Stimulated activated naive CD8-positive, alpha-beta T cell treated with anti-CD3 and anti-CD28 coated beads, Interleukin-15, Interleukin-2, amounts not matched to agents 100 ng/mL and 50 ng/mL, for 24 hours (primary cell): ENCODE results near the gene HNRNPA1.
"Not testable (repeated sequence)": the region's sequence is repeated elsewhere in the genome, so short reads cannot be mapped to it uniquely, and the experiment has no call there.

Source experiments
- H3K27ac Mint-ChIP-seq: one replicate; pipeline ENCODE4 v1.8.0; 2021; ENCODE audit warnings: mild to moderate bottlenecking, mixed read lengths
- H3K27me3 Mint-ChIP-seq: one replicate; pipeline ENCODE4 v1.8.0; 2021; ENCODE audit warnings: mixed read lengths
- H3K36me3 Mint-ChIP-seq: one replicate; pipeline ENCODE4 v1.8.0; 2021; ENCODE audit warnings: low read depth, mixed read lengths
- H3K4me1 Mint-ChIP-seq: one replicate; pipeline ENCODE4 v1.8.0; 2021; ENCODE audit warnings: low read depth, mixed read lengths
- H3K4me3 Mint-ChIP-seq: one replicate; pipeline ENCODE4 v1.8.0; 2021; ENCODE audit warnings: mild to moderate bottlenecking, mixed read lengths
- H3K9me3 Mint-ChIP-seq: one replicate; pipeline ENCODE4 v1.8.0; 2021; ENCODE audit warnings: mixed read lengths

Gene HNRNPA1

GRCh38 chr12:54300225-54300731 lies 19.8 kb downstream of the HNRNPA1 start:
- peak overlapping the region; percentile 26 for H3K4me3 Mint-ChIP-seq
- H3K4me1 Mint-ChIP-seq: peaks cover 35% of the 10 kb centered on the region
- no peak overlapping the region for H3K27ac Mint-ChIP-seq
- H3K27me3 Mint-ChIP-seq: peaks cover 58% of the 10 kb centered on the region
- no peaks in the 10 kb centered on the region for H3K36me3 Mint-ChIP-seq
- H3K9me3 Mint-ChIP-seq: no peaks in the 10 kb centered on the region

GRCh38 chr12:54300732-54301427 lies 20.4 kb downstream of the HNRNPA1 start, which contains the start of gene NFE2:
NFE2 (minus strand) TSS chr12:54301015; CDS start chr12:54295248, 5,767 bp downstream.
- Mint-ChIP-seq H3K27ac (no peak within 1 kb of the TSS), H3K27me3 (peaks cover 58% of the 10 kb centered on the region), H3K9me3 (no peaks in the 10 kb centered on the region), H3K4me3 (peak within 1 kb of the TSS; percentile 26), H3K4me1 (peaks cover 35% of the 10 kb centered on the region), H3K36me3 (no peaks in the 10 kb centered on the region)

- Mint-ChIP-seq H3K9me3 (no peaks in the 10 kb centered on the region), H3K4me3 (no peak overlapping the region), H3K27me3 (peaks cover 58% of the 10 kb centered on the region), H3K27ac (no peak overlapping the region), H3K36me3 (no peaks in the 10 kb centered on the region), H3K4me1 (peaks cover 35% of the 10 kb centered on the region)
Measured at GRCh38 chr12:54301428-54302048, 21.0 kb downstream of the HNRNPA1 start.

GRCh38 chr12:54303640-54304039 lies 23.1 kb downstream of the HNRNPA1 start:
- Mint-ChIP-seq H3K9me3 (no peaks in the 10 kb centered on the region), H3K27ac (no peak overlapping the region), H3K4me3 (no peak overlapping the region), H3K36me3 (no peaks in the 10 kb centered on the region), H3K4me1 (peaks cover 37% of the 10 kb centered on the region), H3K27me3 (peaks cover 53% of the 10 kb centered on the region)

- H3K9me3 Mint-ChIP-seq: no peaks in the 10 kb centered on the region
- no peaks in the 10 kb centered on the region for H3K36me3 Mint-ChIP-seq
- no peak overlapping the region for H3K4me3 Mint-ChIP-seq
- peaks cover 37% of the 10 kb centered on the region for H3K4me1 Mint-ChIP-seq
- H3K27me3 Mint-ChIP-seq: peaks cover 47% of the 10 kb centered on the region
- no peak overlapping the region for H3K27ac Mint-ChIP-seq
Measured at GRCh38 chr12:54304187-54304810, 23.8 kb downstream of the HNRNPA1 start.

- no peaks in the 10 kb centered on the region for H3K36me3 Mint-ChIP-seq
- H3K4me3 Mint-ChIP-seq: no peak overlapping the region
- H3K4me1 Mint-ChIP-seq: peaks cover 22% of the 10 kb centered on the region
- H3K27me3 Mint-ChIP-seq: peaks cover 23% of the 10 kb centered on the region
- H3K9me3 Mint-ChIP-seq: no peaks in the 10 kb centered on the region
- no peak overlapping the region for H3K27ac Mint-ChIP-seq
Measured at GRCh38 chr12:54306925-54307741, 26.6 kb downstream of the HNRNPA1 start.

GRCh38 chr12:54311051-54311450 lies 30.5 kb downstream of the HNRNPA1 start:
- H3K27me3 Mint-ChIP-seq: no peaks in the 10 kb centered on the region
- H3K27ac Mint-ChIP-seq: no peak overlapping the region
- H3K4me3 Mint-ChIP-seq: no peak overlapping the region
- H3K4me1 Mint-ChIP-seq: peaks cover 8% of the 10 kb centered on the region
- H3K9me3 Mint-ChIP-seq: no peaks in the 10 kb centered on the region
- no peaks in the 10 kb centered on the region for H3K36me3 Mint-ChIP-seq

- not testable (repeated sequence) for H3K9me3 Mint-ChIP-seq, H3K27ac Mint-ChIP-seq, H3K4me3 Mint-ChIP-seq, H3K4me1 Mint-ChIP-seq, H3K36me3 Mint-ChIP-seq, H3K27me3 Mint-ChIP-seq
Measured at GRCh38 chr12:54312309-54312708, 31.8 kb downstream of the HNRNPA1 start.

GRCh38 chr12:54321363-54321762 lies 40.8 kb downstream of the HNRNPA1 start:
- peaks cover 16% of the 10 kb centered on the region for H3K4me1 Mint-ChIP-seq
- no peak overlapping the region for H3K4me3 Mint-ChIP-seq
- H3K36me3 Mint-ChIP-seq: no peaks in the 10 kb centered on the region

GRCh38 chr12:54324617-54325441 lies 44.3 kb downstream of the HNRNPA1 start, which contains the start of gene COPZ1:
COPZ1 (plus strand) TSS chr12:54325131; CDS start chr12:54325164, 33 bp downstream.
- H3K9me3 Mint-ChIP-seq: no peaks in the 10 kb centered on the region

More at GRCh38 chr12:54321363-54321762, 40.8 kb downstream of the HNRNPA1 start:
- H3K27me3 Mint-ChIP-seq: no peaks in the 10 kb centered on the region
- H3K27ac Mint-ChIP-seq: no peak overlapping the region
- no peaks in the 10 kb centered on the region for H3K9me3 Mint-ChIP-seq

GRCh38 chr12:54325442-54326109 lies 45.0 kb downstream of the HNRNPA1 start:
- Mint-ChIP-seq H3K4me1 (peaks cover 45% of the 10 kb centered on the region), H3K4me3 (peak overlapping the region; percentile 100), H3K27ac (peak overlapping the region; percentile 98)
- H3K36me3 Mint-ChIP-seq, H3K9me3 Mint-ChIP-seq, H3K27me3 Mint-ChIP-seq: not testable (repeated sequence)

More at GRCh38 chr12:54324617-54325441, 44.3 kb downstream of the HNRNPA1 start, which contains the start of gene COPZ1:
- H3K27me3 Mint-ChIP-seq: no peaks in the 10 kb centered on the region
- peak within 1 kb of the TSS; percentile 100 for H3K4me3 Mint-ChIP-seq
- peaks cover 37% of the 10 kb centered on the region for H3K4me1 Mint-ChIP-seq
- no peaks in the 10 kb centered on the region for H3K36me3 Mint-ChIP-seq
- peak within 1 kb of the TSS; percentile 98 for H3K27ac Mint-ChIP-seq

- H3K9me3 Mint-ChIP-seq: no peaks in the 10 kb centered on the region
- H3K36me3 Mint-ChIP-seq: peaks cover 4% of the 10 kb centered on the region
- H3K27ac Mint-ChIP-seq: peak overlapping the region; percentile 43
- no peak overlapping the region for H3K4me3 Mint-ChIP-seq
- H3K27me3 Mint-ChIP-seq: no peaks in the 10 kb centered on the region
- peaks cover 65% of the 10 kb centered on the region for H3K4me1 Mint-ChIP-seq
Measured at GRCh38 chr12:54328595-54329337, 48.2 kb downstream of the HNRNPA1 start.

GRCh38 chr12:54329759-54330158 lies 49.2 kb downstream of the HNRNPA1 start:
- peak overlapping the region; percentile 11 for H3K27ac Mint-ChIP-seq
- peaks cover 5% of the 10 kb centered on the region for H3K36me3 Mint-ChIP-seq
- peaks cover 61% of the 10 kb centered on the region for H3K4me1 Mint-ChIP-seq
- H3K27me3 Mint-ChIP-seq: no peaks in the 10 kb centered on the region
- no peaks in the 10 kb centered on the region for H3K9me3 Mint-ChIP-seq
- no peak overlapping the region for H3K4me3 Mint-ChIP-seq
